OCI-LY7 (cell line): Measurements from ENCODE around the gene MAMDC2. TPM values are rescaled to one million over a fixed set of nuclear protein-coding genes. Genes with fewer than 3 reads are reported as not detected.

ENCODE experiments used
- BruUV-seq: library from RNA; stranded (reverse); fragments of 400-500 nt; replicated peaks from 2 replicates; lab custom pipeline; 2021; lab: Mats Ljungman, UMichigan
- CTCF ChIA-PET: fragments of 300-600 bp; sonication (Branson Sonifier 250); formaldehyde crosslinking; loops from one replicate; lab custom pipeline; 2022; ENCODE audit warnings: antibody characterized with exemption; ENCODE audit not compliant: unreplicated experiment; lab: Charles Lee
- POLR2A ChIA-PET: fragments of 300-600 bp; sonication (Branson Sonifier 250); formaldehyde crosslinking; loops from one replicate; lab custom pipeline; 2022; ENCODE audit warnings: antibody characterized with exemption; lab: Charles Lee
- DNase-seq: peaks from one replicate; pipeline ENCODE4 v3.0.0-alpha.2; 2015; ENCODE audit warnings: low spot score
- H2AFZ ChIP-seq: fragments of 200-600 bp; sonication (generic), shearing (Covaris generic); 2 replicates; pipeline ENCODE4 v1.6.1; 2014; ENCODE audit warnings: mild to moderate bottlenecking, antibody characterized with exemption, low read length, moderate library complexity
- H3K27ac ChIP-seq: fragments of 200-600 bp; sonication (generic); 2 replicates; pipeline ENCODE4 v1.5.1; 2014; ENCODE audit warnings: mixed run types, low read depth, mild to moderate bottlenecking, moderate library complexity, low read length, inconsistent platforms; ENCODE audit not compliant: poor library complexity, severe bottlenecking
- H3K36me3 ChIP-seq: fragments of 200-600 bp; sonication (generic); 2 replicates; pipeline ENCODE4 v1.6.1; 2014; ENCODE audit warnings: mild to moderate bottlenecking, antibody characterized with exemption, low read length, moderate library complexity, mixed read lengths; ENCODE audit not compliant: insufficient read depth
- H3K4me1 ChIP-seq: fragments of 200-600 bp; sonication (generic); 2 replicates; pipeline ENCODE4 v1.5.1; 2014; ENCODE audit warnings: mild to moderate bottlenecking, low read length; ENCODE audit not compliant: insufficient read depth, poor library complexity, severe bottlenecking
- H3K4me2 ChIP-seq: fragments of 200-600 bp; sonication (generic); 2 replicates; pipeline ENCODE4 v1.6.1; 2014; ENCODE audit warnings: mild to moderate bottlenecking, low read length
- H3K4me3 ChIP-seq: fragments of 200-600 bp; sonication (generic); 2 replicates; pipeline ENCODE4 v1.5.1; 2014; ENCODE audit warnings: mild to moderate bottlenecking, low read depth, low read length; ENCODE audit not compliant: poor library complexity, severe bottlenecking
- H3K79me2 ChIP-seq: fragments of 200-600 bp; sonication (generic); 2 replicates; pipeline ENCODE4 v1.6.1; 2016; ENCODE audit warnings: low read depth, mild to moderate bottlenecking, low read length, moderate library complexity, mixed read lengths; ENCODE audit not compliant: insufficient read depth
- H3K9me2 ChIP-seq: fragments of 200-600 bp; sonication (generic); 2 replicates; pipeline ENCODE4 v1.6.1; 2016; ENCODE audit warnings: mild to moderate bottlenecking, low read length, mixed read lengths; ENCODE audit not compliant: insufficient read depth
- H3K9me3 ChIP-seq: fragments of 200-600 bp; sonication (generic); 2 replicates; pipeline ENCODE4 v1.6.1; 2014; ENCODE audit warnings: mild to moderate bottlenecking, mixed run types, low read length, mixed read lengths
- H4K20me1 ChIP-seq: fragments of 200-600 bp; sonication (generic); 2 replicates; pipeline ENCODE4 v1.6.1; 2014; ENCODE audit warnings: mild to moderate bottlenecking, antibody characterized with exemption, low read length, moderate library complexity, mixed read lengths; ENCODE audit not compliant: insufficient read depth
- EZH2phosphoT487 ChIP-seq: fragments of 200-600 bp; sonication (generic); IDR thresholded peaks from 2 replicates; pipeline ENCODE4 v1.6.1; 2018; ENCODE audit warnings: low read depth, borderline replicate concordance, mild to moderate bottlenecking, mixed run types, antibody characterized with exemption, low read length, moderate library complexity, mixed read lengths
- intact Hi-C: fragments of 100-400 bp; cut with micrococcal nuclease; formaldehyde crosslinking; loops from one replicate; pipeline ENCODE4 v1.10.0; 2022; ENCODE audit not compliant: unreplicated experiment
- total RNA-seq, 2 experiments: library from RNA; depleted of rRNA in 1 of 2; stranded (reverse); fragments of >200 nt in 1 of 2; shearing (Covaris generic) in 1 of 2; gene quantifications; 2 replicates each; pipeline ENCODE4 v1.2.3, GENCODE V29; 2014 to 2022
- TF ChIP-seq, protein P1 (sequence below): fragments of 200-600 bp; sonication (generic); conservative IDR thresholded peaks from 2 replicates; pipeline ENCODE4 v1.5.1; 2014; ENCODE audit warnings: mild to moderate bottlenecking, antibody characterized with exemption, low read length, moderate library complexity, mixed read lengths

MAMDC2 gene
- total RNA-seq, 2 experiments from 2014 or later = not detected

DNA sequence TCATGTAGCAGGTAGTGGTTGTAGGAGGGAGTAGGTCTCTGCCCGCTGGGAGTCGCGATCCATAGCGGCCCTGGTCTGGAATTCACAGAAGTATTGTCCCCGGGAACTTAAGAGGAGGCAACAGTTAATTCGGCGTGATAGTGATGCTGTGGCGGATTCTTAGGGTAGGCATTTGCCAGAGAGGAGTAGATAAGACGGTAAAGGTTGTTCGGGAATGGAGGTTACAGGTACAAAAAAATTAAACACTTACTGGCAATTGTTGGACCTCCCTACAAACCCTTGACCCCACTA, 215.8 kb downstream of the MAMDC2 start:
- intact Hi-C loops = loop anchor here (10.0 kb wide), 2 partner anchors 165 to 345 kb away; no protein-coding TSS in a partner anchor
- ChIA-PET CTCF (no interaction called here), POLR2A (interaction anchor here (1.0 kb wide), 1 partner anchor 41 kb away, joined by 3 read pairs; no protein-coding TSS in a partner anchor)
- TF ChIP-seq, protein P1, sequence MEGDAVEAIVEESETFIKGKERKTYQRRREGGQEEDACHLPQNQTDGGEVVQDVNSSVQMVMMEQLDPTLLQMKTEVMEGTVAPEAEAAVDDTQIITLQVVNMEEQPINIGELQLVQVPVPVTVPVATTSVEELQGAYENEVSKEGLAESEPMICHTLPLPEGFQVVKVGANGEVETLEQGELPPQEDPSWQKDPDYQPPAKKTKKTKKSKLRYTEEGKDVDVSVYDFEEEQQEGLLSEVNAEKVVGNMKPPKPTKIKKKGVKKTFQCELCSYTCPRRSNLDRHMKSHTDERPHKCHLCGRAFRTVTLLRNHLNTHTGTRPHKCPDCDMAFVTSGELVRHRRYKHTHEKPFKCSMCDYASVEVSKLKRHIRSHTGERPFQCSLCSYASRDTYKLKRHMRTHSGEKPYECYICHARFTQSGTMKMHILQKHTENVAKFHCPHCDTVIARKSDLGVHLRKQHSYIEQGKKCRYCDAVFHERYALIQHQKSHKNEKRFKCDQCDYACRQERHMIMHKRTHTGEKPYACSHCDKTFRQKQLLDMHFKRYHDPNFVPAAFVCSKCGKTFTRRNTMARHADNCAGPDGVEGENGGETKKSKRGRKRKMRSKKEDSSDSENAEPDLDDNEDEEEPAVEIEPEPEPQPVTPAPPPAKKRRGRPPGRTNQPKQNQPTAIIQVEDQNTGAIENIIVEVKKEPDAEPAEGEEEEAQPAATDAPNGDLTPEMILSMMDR = no peak
- TF ChIP-seq EZH2phosphoT487 = no peak
- no TSS peak for BruUV-seq
- Histone ChIP-seq H3K36me3 (peaks cover 46% of the 10 kb centered on the region), H3K4me2 (peak overlapping the region; percentile 96), H4K20me1 (peaks cover 21% of the 10 kb centered on the region), H3K4me3 (peak overlapping the region; percentile 89), H3K4me1 (peaks cover 34% of the 10 kb centered on the region), H3K9me3 (no peaks in the 10 kb centered on the region), H3K9me2 (no peaks in the 10 kb centered on the region), H2AFZ (peak overlapping the region; percentile 98; the same call in 1 of the 2 replicates), H3K27ac (peak overlapping the region; percentile 54), H3K79me2 (peaks cover 55% of the 10 kb centered on the region)
- DNase-seq = no peak

DNA sequence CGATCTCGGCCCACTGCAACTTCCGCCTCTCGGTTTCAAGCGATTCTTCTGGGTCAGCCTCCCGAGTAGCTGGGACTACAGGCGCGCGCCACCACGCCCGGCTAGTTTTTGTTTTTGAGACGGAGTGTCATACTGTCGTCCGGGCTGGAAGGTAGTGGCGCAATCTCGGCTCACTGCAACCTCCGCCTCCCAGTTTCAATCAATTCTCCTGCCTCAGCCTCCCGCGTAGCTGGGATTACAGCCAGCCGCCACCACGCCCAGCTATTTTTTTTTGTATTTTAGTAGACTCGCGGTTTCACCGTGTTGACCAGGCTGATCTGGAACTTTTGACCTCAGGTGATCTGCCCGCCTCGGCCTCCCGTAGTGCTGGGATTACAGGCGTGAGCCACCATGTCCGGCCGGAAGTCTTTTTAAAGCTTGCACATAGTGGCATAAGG, 216.4 kb downstream of the MAMDC2 start:
- TF ChIP-seq, protein P1 = no peak
- TF ChIP-seq EZH2phosphoT487 = no peak
- BruUV-seq = no TSS peak
- Histone ChIP-seq H3K79me2 (peaks cover 60% of the 10 kb centered on the region), H3K4me2 (peak overlapping the region; percentile 96), H3K9me2 (no peaks in the 10 kb centered on the region), H3K27ac (no peak overlapping the region), H3K4me1 (peaks cover 34% of the 10 kb centered on the region), H3K4me3 (peak overlapping the region; percentile 89), H3K9me3 (no peaks in the 10 kb centered on the region), H4K20me1 (peaks cover 24% of the 10 kb centered on the region), H3K36me3 (peaks cover 52% of the 10 kb centered on the region), H2AFZ (no peak overlapping the region)
- POLR2A ChIA-PET = interaction anchor here (0.7 to 1.0 kb wide), 2 partner anchors 41 to 106 kb away, joined by 3 to 9 read pairs; no protein-coding TSS in a partner anchor
- no peak for DNase-seq
- intact Hi-C loops = no loop called here
- CTCF ChIA-PET = no interaction called here

DNA sequence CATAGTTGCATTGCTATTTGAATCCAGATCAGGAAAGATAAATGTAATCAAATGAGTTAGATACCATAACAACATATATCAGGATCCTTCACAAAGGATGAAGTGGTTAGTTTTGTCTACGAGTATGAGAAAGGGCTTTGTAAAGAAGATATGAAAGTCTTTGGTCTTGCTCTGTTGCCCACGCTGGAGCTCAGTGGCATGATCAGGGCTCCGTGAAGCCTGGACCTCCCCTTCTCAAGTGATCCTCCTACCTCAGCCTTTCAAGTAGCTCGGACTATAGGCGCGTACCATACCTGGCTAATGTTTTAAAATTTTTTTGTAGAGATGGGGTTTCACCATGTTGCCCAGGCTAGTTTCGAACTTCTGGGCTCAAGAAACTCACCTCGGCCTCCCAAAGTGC, 217.0 kb downstream of the MAMDC2 start:
- CTCF ChIA-PET = no interaction called here
- H3K9me2 ChIP-seq = no peaks in the 10 kb centered on the region
- no peaks in the 10 kb centered on the region for H3K9me3 ChIP-seq
- peak; percentile 4 for DNase-seq
- H2AFZ ChIP-seq = no peak overlapping the region
- no peak overlapping the region for H3K27ac ChIP-seq
- intact Hi-C loops = no loop called here
- H3K4me3 ChIP-seq = peak overlapping the region; percentile 89
- BruUV-seq = no TSS peak
- peaks cover 24% of the 10 kb centered on the region for H4K20me1 ChIP-seq
- POLR2A ChIA-PET = interaction anchor here (0.7 to 1.0 kb wide), 2 partner anchors 40 to 106 kb away, joined by 3 to 9 read pairs; no protein-coding TSS in a partner anchor
- H3K79me2 ChIP-seq = peaks cover 60% of the 10 kb centered on the region
- H3K4me2 ChIP-seq = peak overlapping the region; percentile 96
- no peak for TF ChIP-seq EZH2phosphoT487
- TF ChIP-seq, protein P1 = no peak
- H3K36me3 ChIP-seq = peaks cover 58% of the 10 kb centered on the region
- H3K4me1 ChIP-seq = peaks cover 34% of the 10 kb centered on the region
